ENCODE results near the gene ANKRD44.
A peak's percentile ranks its signal among the peaks of the same experiment; 100 is the strongest.

The ANKRD44 gene

GRCh38 chr2:197207598-197207997 lies 103.0 kb downstream of the ANKRD44 start:
- DNase-seq (ENCODE audit: low read depth): no peak

- no peak for DNase-seq (ENCODE audit: low read depth)
These were observed 103.5 kb downstream of the ANKRD44 start for GRCh38 chr2:197207106-197207505.

GRCh38 chr2:197205585-197206215 lies 104.9 kb downstream of the ANKRD44 start:
- DNase-seq (ENCODE audit: low read depth): no peak

GRCh38 chr2:197204519-197205250 lies 105.9 kb downstream of the ANKRD44 start:
- peak; percentile 83 for DNase-seq (ENCODE audit: low read depth)

- no peak for DNase-seq (ENCODE audit: low read depth)
These were observed 108.7 kb downstream of the ANKRD44 start for GRCh38 chr2:197201874-197202273.

- no peak for DNase-seq (ENCODE audit: low read depth)
These were observed 109.9 kb downstream of the ANKRD44 start for GRCh38 chr2:197200762-197201058.

GRCh38 chr2:197200051-197200761 lies 110.4 kb downstream of the ANKRD44 start:
- no peak for DNase-seq (ENCODE audit: low read depth)

- DNase-seq (ENCODE audit: low read depth): no peak
These were observed 111.7 kb downstream of the ANKRD44 start for GRCh38 chr2:197198890-197199289.

GRCh38 chr2:197197895-197198311 lies 112.7 kb downstream of the ANKRD44 start:
- no peak for DNase-seq (ENCODE audit: low read depth)

GRCh38 chr2:197196541-197197180 lies 113.9 kb downstream of the ANKRD44 start:
- no peak for DNase-seq (ENCODE audit: low read depth)

GRCh38 chr2:197195518-197195917 lies 115.1 kb downstream of the ANKRD44 start:
- peak; percentile 31 for DNase-seq (ENCODE audit: low read depth)

- no peak for DNase-seq (ENCODE audit: low read depth)
These were observed 118.6 kb downstream of the ANKRD44 start for GRCh38 chr2:197191940-197192322.

- no peak for DNase-seq (ENCODE audit: low read depth)
These were observed 119.2 kb downstream of the ANKRD44 start for GRCh38 chr2:197191177-197191939.

- no peak for DNase-seq (ENCODE audit: low read depth)
These were observed 120.5 kb downstream of the ANKRD44 start for GRCh38 chr2:197190100-197190432.

- DNase-seq (ENCODE audit: low read depth): no peak
These were observed 121.0 kb downstream of the ANKRD44 start for GRCh38 chr2:197189426-197190099.

GRCh38 chr2:197185676-197186075 lies 124.9 kb downstream of the ANKRD44 start:
- no peak for DNase-seq (ENCODE audit: low read depth)

- peak; percentile 83 for DNase-seq (ENCODE audit: low read depth)
These were observed 125.5 kb downstream of the ANKRD44 start for GRCh38 chr2:197184959-197185586.

GRCh38 chr2:197183355-197183754 lies 127.2 kb downstream of the ANKRD44 start:
- DNase-seq (ENCODE audit: low read depth): no peak

- DNase-seq (ENCODE audit: low read depth): no peak
These were observed 127.9 kb downstream of the ANKRD44 start for GRCh38 chr2:197182668-197183067.

- DNase-seq (ENCODE audit: low read depth): no peak
These were observed 129.1 kb downstream of the ANKRD44 start for GRCh38 chr2:197181491-197181890.
